OCI-LY3 (cell line): Measurements from ENCODE around the gene ARMC9.

Experiments
- H2AFZ ChIP-seq: fragments of 200-600, 300-600 bp; shearing (Covaris generic); 2 replicates; pipeline ENCODE4 v1.6.0; 2014; ENCODE audit warnings: antibody characterized with exemption, low read depth, low read length
- H3K27ac ChIP-seq: fragments of 200-600, 300-600 bp; sonication (generic); 2 replicates; pipeline ENCODE4 v1.5.1; 2014; ENCODE audit warnings: mild to moderate bottlenecking, low read length, moderate library complexity, mixed read lengths
- H3K27me3 ChIP-seq: fragments of 200-600, 300-600 bp; sonication (generic); 2 replicates; pipeline ENCODE4 v1.6.1; 2014; ENCODE audit warnings: low read depth, low read length, mixed read lengths
- H3K36me3 ChIP-seq: fragments of 200-600, 300-600 bp; sonication (generic); replicated peaks from 2 replicates; pipeline ENCODE3; 2014; ENCODE audit warnings: low read depth, low read length, mixed read lengths
- H3K4me1 ChIP-seq: fragments of 300-600, 200-600 bp; sonication (generic); 2 replicates; pipeline ENCODE4 v1.6.1; 2014; ENCODE audit warnings: low read length, mixed read lengths
- H3K4me2 ChIP-seq: fragments of 200-600, 300-600 bp; sonication (generic); 2 replicates; pipeline ENCODE4 v1.6.1; 2014; ENCODE audit warnings: low read length, mixed read lengths
- H3K4me3 ChIP-seq: fragments of 300-600, 200-600 bp; sonication (generic); 2 replicates; pipeline ENCODE4 v1.5.1; 2014; ENCODE audit warnings: antibody characterized with exemption, mild to moderate bottlenecking, low read length, moderate library complexity
- H3K79me2 ChIP-seq: fragments of 300-600, 200-600 bp; shearing (Covaris generic); 2 replicates; pipeline ENCODE4 v1.6.1; 2014; ENCODE audit warnings: mild to moderate bottlenecking, low read length, mixed read lengths
- H3K9ac ChIP-seq: fragments of 300-600, 200-600 bp; shearing (Covaris generic); 2 replicates; pipeline ENCODE4 v1.6.0; 2014; ENCODE audit warnings: mild to moderate bottlenecking, low read length, moderate library complexity
- H3K9me3 ChIP-seq: fragments of 200-600, 300-600 bp; shearing (Covaris generic); 2 replicates; pipeline ENCODE4 v1.6.1; 2014; ENCODE audit warnings: low read length, mixed read lengths; ENCODE audit not compliant: insufficient read depth
- H4K20me1 ChIP-seq: fragments of 200-600, 300-600 bp; sonication (generic); 2 replicates; pipeline ENCODE4 v1.6.1; 2016; ENCODE audit warnings: low read length, mixed read lengths; ENCODE audit not compliant: insufficient read depth
- EZH2phosphoT487 ChIP-seq: fragments of 200-600 bp; shearing (Covaris generic); IDR thresholded peaks from 2 replicates; pipeline ENCODE4 v1.6.1; 2018; ENCODE audit warnings: antibody characterized with exemption, mixed run types, low read depth
- TF ChIP-seq, protein P1 (sequence below): fragments of 200-600, 300-600 bp; sonication (generic); IDR thresholded peaks from 2 replicates; pipeline ENCODE4 v1.5.1; 2014; ENCODE audit warnings: antibody characterized with exemption, low read length, low read depth

The ARMC9 gene

DNA sequence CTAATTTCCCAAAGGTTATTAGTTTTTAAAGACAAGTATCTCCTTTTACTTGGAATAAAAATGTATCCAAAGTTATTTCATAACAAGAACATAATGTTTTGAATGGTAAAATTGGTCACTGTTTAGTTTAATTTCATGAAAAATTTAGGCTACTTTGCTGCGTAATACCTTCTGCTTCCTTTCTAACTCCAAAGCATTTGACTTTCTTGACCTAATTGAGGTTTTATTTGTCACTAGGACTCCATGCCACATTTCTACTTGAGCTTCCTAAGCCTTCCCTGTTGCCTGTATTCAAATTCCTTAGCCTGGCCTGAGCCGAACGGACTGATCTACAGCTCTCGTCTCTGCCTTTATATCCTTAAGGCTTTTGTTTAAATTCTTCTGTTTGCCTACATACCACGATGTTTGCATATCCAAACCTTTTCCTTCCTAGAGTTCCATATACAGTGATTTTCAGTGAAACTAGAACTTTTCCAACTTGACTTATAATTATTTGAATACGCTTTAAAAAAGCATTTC lies 25.1 kb downstream of the ARMC9 start:
- H3K27ac ChIP-seq: no peak overlapping the region
- no peak overlapping the region for H2AFZ ChIP-seq
- H3K36me3 ChIP-seq: no peaks in the 10 kb centered on the region
- H3K9me3 ChIP-seq: no peaks in the 10 kb centered on the region
- H3K9ac ChIP-seq: no peak overlapping the region
- no peaks in the 10 kb centered on the region for H3K27me3 ChIP-seq
- H3K79me2 ChIP-seq: no peaks in the 10 kb centered on the region
- peaks cover 6% of the 10 kb centered on the region; the same call in 1 of the 2 replicates for H3K4me1 ChIP-seq
- no peak overlapping the region for H3K4me2 ChIP-seq
- TF ChIP-seq, protein P1, sequence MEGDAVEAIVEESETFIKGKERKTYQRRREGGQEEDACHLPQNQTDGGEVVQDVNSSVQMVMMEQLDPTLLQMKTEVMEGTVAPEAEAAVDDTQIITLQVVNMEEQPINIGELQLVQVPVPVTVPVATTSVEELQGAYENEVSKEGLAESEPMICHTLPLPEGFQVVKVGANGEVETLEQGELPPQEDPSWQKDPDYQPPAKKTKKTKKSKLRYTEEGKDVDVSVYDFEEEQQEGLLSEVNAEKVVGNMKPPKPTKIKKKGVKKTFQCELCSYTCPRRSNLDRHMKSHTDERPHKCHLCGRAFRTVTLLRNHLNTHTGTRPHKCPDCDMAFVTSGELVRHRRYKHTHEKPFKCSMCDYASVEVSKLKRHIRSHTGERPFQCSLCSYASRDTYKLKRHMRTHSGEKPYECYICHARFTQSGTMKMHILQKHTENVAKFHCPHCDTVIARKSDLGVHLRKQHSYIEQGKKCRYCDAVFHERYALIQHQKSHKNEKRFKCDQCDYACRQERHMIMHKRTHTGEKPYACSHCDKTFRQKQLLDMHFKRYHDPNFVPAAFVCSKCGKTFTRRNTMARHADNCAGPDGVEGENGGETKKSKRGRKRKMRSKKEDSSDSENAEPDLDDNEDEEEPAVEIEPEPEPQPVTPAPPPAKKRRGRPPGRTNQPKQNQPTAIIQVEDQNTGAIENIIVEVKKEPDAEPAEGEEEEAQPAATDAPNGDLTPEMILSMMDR: no peak
- no peak for TF ChIP-seq EZH2phosphoT487
- H4K20me1 ChIP-seq: no peaks in the 10 kb centered on the region
- no peak overlapping the region for H3K4me3 ChIP-seq

DNA sequence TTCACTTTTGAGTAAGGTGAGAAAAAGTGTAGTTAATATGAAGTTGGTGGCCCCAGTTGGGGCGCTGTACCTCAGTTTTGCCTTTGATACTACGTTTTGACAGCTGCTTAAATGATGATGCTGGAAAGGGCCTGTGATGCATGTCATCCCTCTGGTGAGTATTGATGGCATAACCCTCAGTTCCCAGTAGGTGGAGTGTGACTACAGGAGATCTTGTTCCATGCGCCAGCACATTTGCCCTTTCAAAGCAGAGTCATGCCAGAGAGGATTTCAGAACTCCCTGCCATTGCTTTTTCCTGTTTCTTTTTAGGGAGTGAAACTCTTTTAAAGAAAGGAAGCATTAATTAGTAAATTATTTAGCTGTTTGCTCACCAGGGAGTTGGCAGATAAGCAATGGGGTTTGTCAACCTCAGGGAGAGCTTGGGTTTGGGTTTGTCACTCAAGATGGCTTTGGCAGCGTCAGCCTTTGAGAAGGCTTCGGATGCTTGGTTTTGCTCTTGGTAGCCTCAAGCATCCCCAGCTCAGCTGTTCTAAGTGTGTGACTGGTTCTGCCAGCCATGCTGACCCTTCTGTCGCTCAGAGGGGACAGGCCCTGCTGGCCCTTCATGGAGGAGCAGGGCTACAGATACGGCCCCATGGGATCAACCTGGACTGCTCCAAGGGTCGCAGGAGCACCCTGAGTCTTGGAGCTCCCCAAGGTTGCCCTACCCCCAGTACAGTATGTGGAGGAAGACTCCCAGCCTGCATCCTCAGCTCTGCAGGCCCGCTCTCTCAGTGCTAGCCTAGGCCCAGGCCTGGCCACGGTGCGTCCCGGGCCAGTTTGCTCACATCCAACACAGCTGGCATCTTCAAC lies 29.1 kb downstream of the ARMC9 start:
- Histone ChIP-seq H2AFZ (no peak overlapping the region), H3K27ac (no peak overlapping the region), H3K79me2 (no peaks in the 10 kb centered on the region), H4K20me1 (no peaks in the 10 kb centered on the region), H3K27me3 (no peaks in the 10 kb centered on the region), H3K9me3 (no peaks in the 10 kb centered on the region), H3K9ac (no peak overlapping the region), H3K4me2 (no peak overlapping the region), H3K4me1 (peaks cover 2% of the 10 kb centered on the region; the same call in 1 of the 2 replicates), H3K36me3 (no peaks in the 10 kb centered on the region), H3K4me3 (no peak overlapping the region)
- TF ChIP-seq, protein P1: peak; percentile 72
- TF ChIP-seq EZH2phosphoT487: no peak

DNA sequence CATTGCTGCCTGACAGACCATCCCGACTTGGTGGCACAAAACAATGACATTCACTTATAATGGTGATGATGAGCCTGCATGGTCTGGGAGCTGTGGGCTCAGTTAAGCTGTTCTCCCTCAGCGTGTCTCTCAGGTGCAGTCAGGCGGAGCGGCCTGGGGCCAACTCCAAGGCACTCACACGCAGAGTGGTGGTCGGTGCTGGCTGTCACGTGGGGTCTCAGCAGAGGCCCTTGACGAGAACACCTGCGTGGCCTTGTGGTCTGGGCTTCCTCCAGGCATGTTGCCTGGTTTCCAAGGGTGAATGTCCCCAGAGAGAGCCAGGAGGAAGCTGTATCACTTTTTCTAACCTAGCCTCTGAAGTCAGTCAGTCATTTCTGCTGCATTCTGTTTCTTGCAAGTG lies 29.8 kb downstream of the ARMC9 start:
- Histone ChIP-seq H2AFZ (no peak overlapping the region), H3K79me2 (no peaks in the 10 kb centered on the region), H3K4me1 (no peaks in the 10 kb centered on the region), H3K9ac (no peak overlapping the region), H3K4me2 (no peak overlapping the region), H3K4me3 (no peak overlapping the region), H3K36me3 (no peaks in the 10 kb centered on the region), H3K9me3 (no peaks in the 10 kb centered on the region), H4K20me1 (no peaks in the 10 kb centered on the region), H3K27me3 (no peaks in the 10 kb centered on the region), H3K27ac (no peak overlapping the region)
- TF ChIP-seq, protein P1: no peak
- TF ChIP-seq EZH2phosphoT487: no peak

DNA sequence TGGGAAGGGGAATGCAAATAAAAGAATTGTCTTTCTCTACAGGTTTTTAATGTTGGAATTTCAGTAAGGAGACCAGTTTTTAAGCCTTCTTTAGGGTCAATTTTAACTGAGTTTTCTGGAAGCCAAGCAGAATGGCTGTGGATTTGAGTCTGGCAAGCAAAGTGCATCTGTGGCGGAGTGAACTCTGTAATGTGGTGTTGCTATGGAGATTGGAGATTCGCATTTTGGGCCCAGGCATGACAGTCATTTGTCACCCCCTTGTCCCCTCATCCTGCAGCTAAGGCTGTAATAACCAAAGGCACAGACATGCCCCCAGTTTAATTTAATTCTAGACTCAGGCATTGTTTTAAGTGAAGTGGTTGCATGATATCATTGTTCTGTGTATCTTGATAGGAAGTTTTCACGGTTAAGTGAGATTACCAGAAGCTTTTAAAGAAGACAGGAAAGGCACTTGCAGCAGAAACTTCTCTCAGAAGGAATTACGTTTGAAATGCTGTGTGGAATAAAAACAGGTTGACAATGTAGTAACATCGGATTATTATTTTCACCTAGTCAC lies 30.6 kb downstream of the ARMC9 start:
- Histone ChIP-seq H3K9ac (no peak overlapping the region), H3K27ac (no peak overlapping the region), H3K79me2 (no peaks in the 10 kb centered on the region), H3K4me3 (no peak overlapping the region), H3K36me3 (no peaks in the 10 kb centered on the region), H3K4me2 (no peak overlapping the region), H4K20me1 (no peaks in the 10 kb centered on the region), H3K27me3 (no peaks in the 10 kb centered on the region), H3K4me1 (no peaks in the 10 kb centered on the region), H3K9me3 (no peaks in the 10 kb centered on the region), H2AFZ (no peak overlapping the region)
- no peak for TF ChIP-seq EZH2phosphoT487
- TF ChIP-seq, protein P1: no peak
